CD4-positive, alpha-beta memory T cell (primary cell): ENCODE data around the gene CAMKV. TPM values are rescaled to one million over a fixed set of nuclear protein-coding genes. Genes with fewer than 3 reads are reported as not detected.

ENCODE experiments used
- CTCF ChIA-PET: fragments of 350-600 bp; sonication (Branson Sonifier 250); formaldehyde crosslinking; loops from one replicate; lab custom pipeline; 2021; ENCODE audit warnings: inconsistent platforms; ENCODE audit not compliant: partially characterized antibody; lab: Charles Lee
- POLR2A ChIA-PET: fragments of 350-600 bp; sonication (Branson Sonifier 250); formaldehyde crosslinking; loops from one replicate; lab custom pipeline; 2021; ENCODE audit not compliant: partially characterized antibody; lab: Charles Lee
- DNase-seq, 5 donors: peaks; one replicate each; pipeline versions ENCODE4 v3.0.0 to v3.0.0-alpha.2; 2020 to 2022; ENCODE audit warnings: mixed read lengths in 1 of 5
- H3K27ac ChIP-seq: one replicate; pipeline ENCODE4 v1.7.0; 2013; ENCODE audit warnings: low read depth, low read length
- H3K27me3 ChIP-seq: 2 replicates; pipeline ENCODE4 v1.7.0; 2013; ENCODE audit warnings: mild to moderate bottlenecking, low read length, moderate library complexity; ENCODE audit not compliant: insufficient read depth
- H3K36me3 ChIP-seq: 2 replicates; pipeline ENCODE4 v1.7.0; 2013; ENCODE audit warnings: mild to moderate bottlenecking, low read length, moderate library complexity; ENCODE audit not compliant: insufficient read depth
- H3K4me1 ChIP-seq: 2 replicates; pipeline ENCODE4 v1.7.0; 2013; ENCODE audit warnings: mild to moderate bottlenecking, low read length, moderate library complexity; ENCODE audit not compliant: insufficient read depth
- H3K4me3 ChIP-seq, 2 donors: one replicate each; pipeline ENCODE4 v1.7.0; 2013; ENCODE audit warnings: low read length in 2 of 2, mild to moderate bottlenecking in 1 of 2
- H3K9me3 ChIP-seq, 2 donors: one replicate each; pipeline ENCODE4 v1.7.0; 2013; ENCODE audit warnings: low read length in 2 of 2, control low read depth in 1 of 2; ENCODE audit not compliant: control insufficient read depth in 1 of 2
- H3K27ac Mint-ChIP-seq, 7 donors: one replicate each; pipeline ENCODE4 v1.8.0; 2020 to 2021; ENCODE audit warnings: mixed read lengths in 7 of 7, mild to moderate bottlenecking in 6 of 7, inconsistent platforms in 3 of 7, moderate library complexity in 3 of 7
- H3K27me3 Mint-ChIP-seq, 2 donors: one replicate each; pipeline ENCODE4 v1.8.0; 2020 to 2021; ENCODE audit warnings: mixed read lengths in 2 of 2
- H3K36me3 Mint-ChIP-seq, 2 donors: one replicate each; pipeline ENCODE4 v1.8.0; 2020 to 2021; ENCODE audit warnings: mixed read lengths in 2 of 2, inconsistent platforms in 1 of 2, mild to moderate bottlenecking in 1 of 2
- H3K4me1 Mint-ChIP-seq, 4 donors: one replicate each; pipeline ENCODE4 v1.8.0; 2020 to 2021; ENCODE audit warnings: mixed read lengths in 4 of 4, mild to moderate bottlenecking in 1 of 4
- H3K4me3 Mint-ChIP-seq, 8 donors: one replicate each; pipeline ENCODE4 v1.8.0; 2020 to 2021; ENCODE audit warnings: mixed read lengths in 8 of 8, mild to moderate bottlenecking in 7 of 8, moderate library complexity in 6 of 8, inconsistent platforms in 3 of 8
- H3K9me3 Mint-ChIP-seq, 8 donors: one replicate each; pipeline ENCODE4 v1.8.0; 2020 to 2021; ENCODE audit warnings: mixed read lengths in 8 of 8, mild to moderate bottlenecking in 5 of 8, inconsistent platforms in 3 of 8, moderate library complexity in 1 of 8
- intact Hi-C: fragments of 100-400 bp; cut with micrococcal nuclease; formaldehyde crosslinking; loops from one replicate; pipeline ENCODE4 v1.15.1; 2023
- polyA plus RNA-seq, 2 donors: library from polyadenylated mRNA; unstranded; fragments of 300-500 nt; fragmentation: Illumina TruSeq; gene quantifications; one replicate each; pipeline ENCODE4 v1.2.3, GENCODE V29; 2021
- total RNA-seq, 2 experiments: library from RNA; stranded (reverse); gene quantifications; one replicate each; pipeline ENCODE4 v1.2.3, GENCODE V29; 2021

Gene CAMKV
- total and polyA plus RNA-seq, 4 experiments from 2014 or later = not detected

DNA sequence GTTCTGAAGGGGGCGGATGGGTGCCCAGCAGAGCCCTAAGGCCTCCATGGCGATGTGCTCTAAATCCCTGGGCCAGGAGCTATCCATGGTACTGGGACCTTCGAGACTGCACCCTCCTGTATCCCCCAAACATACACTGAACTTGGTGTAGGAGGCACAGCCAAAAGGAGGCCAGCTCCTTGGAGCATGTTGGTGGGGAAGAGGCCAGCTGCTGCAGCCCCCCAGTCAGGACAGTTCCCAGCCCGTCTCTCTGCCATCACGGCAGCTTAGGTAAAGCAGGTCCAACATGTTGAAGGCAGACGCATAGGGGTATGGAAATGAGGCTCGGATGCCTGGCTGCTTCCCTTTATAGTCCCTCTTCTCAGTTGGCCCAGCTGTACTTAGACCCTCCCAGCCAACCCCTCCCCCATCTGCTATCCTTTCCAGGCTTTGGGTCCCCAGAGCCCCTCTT, 1.8 kb downstream of the CAMKV start:
- Histone ChIP-seq H3K36me3 (no peaks in the 10 kb centered on the region), H3K4me3 (no peak overlapping the region), H3K27ac (no peak overlapping the region), H3K4me1 (peaks cover 17% of the 10 kb centered on the region), H3K9me3 (no peaks in the 10 kb centered on the region), H3K27me3 (peaks cover 23% of the 10 kb centered on the region)
- H3K27me3 Mint-ChIP-seq = peaks cover 17 to 19% of the 10 kb centered on the region in 2 donors
- H3K4me1 Mint-ChIP-seq = peaks cover under 1 to 21% (median 7%) of the 10 kb centered on the region in 4 donors
- no peak for DNase-seq
- POLR2A ChIA-PET = interaction anchor here (0.5 kb wide), 1 partner anchor 29 kb away, joined by 4 read pairs; no protein-coding TSS in a partner anchor
- H3K27ac Mint-ChIP-seq = peak overlapping the region in 1 of 7 donors; percentile 29
- H3K4me3 Mint-ChIP-seq = peak overlapping the region in 6 of 8 donors; percentile 21 to 66 (median 53)
- CTCF ChIA-PET = no interaction called here
- no peaks in the 10 kb centered on the region for H3K36me3 Mint-ChIP-seq
- intact Hi-C loops = loop anchor here (2.0 kb wide), 1 partner anchor 39 kb away; no protein-coding TSS in a partner anchor
- no peaks in the 10 kb centered on the region for H3K9me3 Mint-ChIP-seq

DNA sequence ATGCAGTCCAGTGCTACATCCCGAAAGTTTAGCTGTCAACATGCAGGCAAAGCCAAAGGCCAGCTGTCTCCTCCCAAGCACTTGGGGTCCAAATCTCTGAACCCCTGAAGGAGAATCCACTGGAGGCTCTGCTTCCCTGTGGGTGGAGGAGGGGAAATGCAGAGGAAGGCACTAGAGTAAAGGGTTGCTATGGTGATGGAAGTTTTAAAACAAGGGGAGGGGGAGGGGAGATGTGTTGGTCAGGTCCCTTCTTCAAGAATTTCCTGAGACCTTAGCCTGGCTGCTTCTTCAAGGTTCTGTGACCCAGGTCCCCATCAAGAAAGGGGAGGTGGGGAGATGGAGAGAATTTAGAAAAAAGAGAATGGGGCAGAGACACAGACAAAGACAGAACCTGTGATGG, 2.3 kb downstream of the CAMKV start:
- intact Hi-C loops = no loop called here
- Histone ChIP-seq H3K36me3 (no peaks in the 10 kb centered on the region), H3K4me1 (peaks cover 17% of the 10 kb centered on the region), H3K4me3 (no peak overlapping the region), H3K27me3 (peaks cover 23% of the 10 kb centered on the region), H3K27ac (no peak overlapping the region), H3K9me3 (no peaks in the 10 kb centered on the region)
- peaks cover 17 to 19% of the 10 kb centered on the region in 2 donors for H3K27me3 Mint-ChIP-seq
- ChIA-PET CTCF (no interaction called here), POLR2A (interaction anchor here (0.5 kb wide), 1 partner anchor 28 kb away, joined by 4 read pairs; no protein-coding TSS in a partner anchor)
- H3K36me3 Mint-ChIP-seq = no peaks in the 10 kb centered on the region
- H3K9me3 Mint-ChIP-seq = no peaks in the 10 kb centered on the region
- no peak overlapping the region for H3K27ac Mint-ChIP-seq
- no peak for DNase-seq
- peaks cover 0 to 18% (median 6%) of the 10 kb centered on the region in 4 donors for H3K4me1 Mint-ChIP-seq
- peak overlapping the region in 4 of 8 donors; percentile 4 to 66 (median 48) for H3K4me3 Mint-ChIP-seq

DNA sequence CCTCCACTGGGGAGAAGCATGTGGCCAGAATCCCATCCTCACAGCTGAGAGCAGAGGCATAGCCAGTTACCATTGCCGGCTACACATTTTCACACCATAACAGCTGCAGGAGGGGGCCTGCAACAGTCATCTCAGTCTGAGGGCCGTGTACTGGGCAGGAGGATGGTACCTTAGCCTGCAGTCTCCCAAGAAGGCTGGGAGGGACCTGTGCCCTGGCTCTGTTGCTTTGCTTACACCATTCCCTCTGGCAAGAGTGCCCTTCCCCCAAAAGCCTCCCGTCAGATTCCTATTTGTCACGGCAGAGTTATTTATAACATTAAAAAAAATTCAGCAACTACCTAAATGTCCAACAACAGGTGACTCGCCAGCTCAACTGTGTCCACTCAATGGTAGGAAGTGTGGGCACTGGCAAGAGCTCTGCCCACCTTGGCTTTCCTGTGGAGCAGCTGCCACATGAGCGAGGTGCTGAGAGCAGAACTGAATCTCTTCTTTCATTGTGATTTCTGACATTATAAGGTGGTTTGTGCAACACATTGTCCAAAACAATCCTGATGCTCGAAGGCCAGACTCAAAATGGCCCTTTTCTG, 4.4 kb downstream of the CAMKV start:
- no peaks in the 10 kb centered on the region for H3K9me3 ChIP-seq
- Mint-ChIP-seq H3K4me3 (no peak overlapping the region), H3K36me3 (no peaks in the 10 kb centered on the region), H3K9me3 (no peaks in the 10 kb centered on the region), H3K27ac (no peak overlapping the region), H3K4me1 (peaks cover 0 to 7% (median 0%) of the 10 kb centered on the region in 4 donors), H3K27me3 (peaks cover 15 to 19% of the 10 kb centered on the region in 2 donors)
- no peak overlapping the region for H3K27ac ChIP-seq
- ChIA-PET CTCF (no interaction called here), POLR2A (no interaction called here)
- H3K36me3 ChIP-seq = no peaks in the 10 kb centered on the region
- H3K27me3 ChIP-seq = peaks cover 23% of the 10 kb centered on the region
- DNase-seq = no peak
- H3K4me1 ChIP-seq = peaks cover 17% of the 10 kb centered on the region
- no peak overlapping the region for H3K4me3 ChIP-seq
- intact Hi-C loops = no loop called here

DNA sequence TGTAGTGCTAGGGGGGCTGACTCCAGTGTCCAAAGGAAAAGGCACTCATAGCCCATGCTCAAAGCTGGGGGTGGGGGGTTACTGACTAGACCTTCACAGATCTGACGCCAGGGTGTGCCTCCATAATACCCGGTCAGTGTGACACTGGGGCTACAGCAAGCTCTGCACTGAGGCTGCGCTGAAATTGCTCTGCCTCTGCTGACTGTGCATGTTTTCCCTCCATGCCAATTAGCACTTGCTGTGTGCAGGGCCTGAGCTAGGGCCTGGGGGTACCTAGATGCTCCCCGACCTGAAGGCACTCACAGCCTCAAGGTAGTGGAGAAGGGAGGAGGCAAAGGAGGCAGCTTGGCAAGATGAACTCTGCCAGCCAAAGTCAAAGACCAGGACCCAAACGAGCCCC, 5.2 kb downstream of the CAMKV start:
- CTCF ChIA-PET = no interaction called here
- Mint-ChIP-seq H3K9me3 (no peaks in the 10 kb centered on the region), H3K27ac (no peak overlapping the region), H3K27me3 (peaks cover 15 to 19% of the 10 kb centered on the region in 2 donors), H3K4me1 (peaks cover 0 to 7% (median 0%) of the 10 kb centered on the region in 4 donors), H3K4me3 (no peak overlapping the region), H3K36me3 (no peaks in the 10 kb centered on the region)
- no peak overlapping the region for H3K27ac ChIP-seq
- H3K4me3 ChIP-seq = no peak overlapping the region
- no peak for DNase-seq
- peaks cover 11% of the 10 kb centered on the region for H3K4me1 ChIP-seq
- H3K27me3 ChIP-seq = peaks cover 23% of the 10 kb centered on the region
- H3K36me3 ChIP-seq = no peaks in the 10 kb centered on the region
- intact Hi-C loops = no loop called here
- H3K9me3 ChIP-seq = no peaks in the 10 kb centered on the region
- POLR2A ChIA-PET = no interaction called here

DNA sequence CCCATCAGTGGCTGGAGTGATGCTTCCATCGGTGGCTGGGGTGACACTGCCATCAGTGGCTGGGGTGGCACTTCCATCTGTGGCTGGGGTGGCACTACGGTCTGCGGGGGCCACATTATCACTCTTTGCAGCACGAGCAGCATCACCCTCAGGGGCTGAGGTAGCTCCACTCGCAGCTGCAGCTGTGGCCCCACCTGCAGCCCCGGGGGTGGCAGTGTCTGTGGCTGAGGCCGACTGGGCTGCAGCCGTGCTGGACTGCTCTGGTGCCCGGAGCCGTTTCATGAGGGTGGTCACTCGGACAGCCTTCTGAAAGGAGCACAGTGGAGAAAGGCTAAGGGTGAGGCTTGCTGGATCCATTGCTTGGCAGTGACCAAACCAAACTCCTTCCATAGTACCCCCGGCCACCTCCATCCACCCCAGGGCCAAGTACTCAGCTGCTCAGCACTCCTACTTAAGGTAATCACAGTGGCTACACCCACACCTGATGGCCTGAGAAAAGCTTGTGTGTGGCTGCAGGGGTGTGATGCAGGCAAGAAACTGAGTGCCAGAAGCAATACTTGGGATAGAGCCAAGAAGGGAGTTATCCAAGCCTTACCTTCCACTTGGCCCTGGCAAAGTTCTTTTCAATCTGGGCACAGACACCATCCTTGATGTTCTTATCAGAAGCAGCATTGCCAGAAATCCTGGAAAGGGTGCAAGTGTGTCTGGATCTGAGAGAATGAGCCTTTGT, 10.0 kb downstream of the CAMKV start:
- Histone ChIP-seq H3K4me3 (no peak overlapping the region), H3K36me3 (no peaks in the 10 kb centered on the region), H3K27ac (no peak overlapping the region), H3K9me3 (no peaks in the 10 kb centered on the region), H3K27me3 (peaks cover under 1% of the 10 kb centered on the region), H3K4me1 (peaks cover 13% of the 10 kb centered on the region)
- Mint-ChIP-seq H3K27me3 (peaks cover 0 to 2% of the 10 kb centered on the region in 2 donors), H3K4me3 (peak overlapping the region in 1 of 8 donors; percentile 10), H3K36me3 (no peaks in the 10 kb centered on the region), H3K9me3 (no peaks in the 10 kb centered on the region), H3K4me1 (peaks cover 3 to 11% (median 7%) of the 10 kb centered on the region in 4 donors), H3K27ac (no peak overlapping the region)
- ChIA-PET POLR2A (no interaction called here), CTCF (no interaction called here)
- DNase-seq = no peak
- intact Hi-C loops = loop anchor here (5.0 kb wide), 1 partner anchor 72 kb away; the partner anchor contains the start of gene IP6K1

DNA sequence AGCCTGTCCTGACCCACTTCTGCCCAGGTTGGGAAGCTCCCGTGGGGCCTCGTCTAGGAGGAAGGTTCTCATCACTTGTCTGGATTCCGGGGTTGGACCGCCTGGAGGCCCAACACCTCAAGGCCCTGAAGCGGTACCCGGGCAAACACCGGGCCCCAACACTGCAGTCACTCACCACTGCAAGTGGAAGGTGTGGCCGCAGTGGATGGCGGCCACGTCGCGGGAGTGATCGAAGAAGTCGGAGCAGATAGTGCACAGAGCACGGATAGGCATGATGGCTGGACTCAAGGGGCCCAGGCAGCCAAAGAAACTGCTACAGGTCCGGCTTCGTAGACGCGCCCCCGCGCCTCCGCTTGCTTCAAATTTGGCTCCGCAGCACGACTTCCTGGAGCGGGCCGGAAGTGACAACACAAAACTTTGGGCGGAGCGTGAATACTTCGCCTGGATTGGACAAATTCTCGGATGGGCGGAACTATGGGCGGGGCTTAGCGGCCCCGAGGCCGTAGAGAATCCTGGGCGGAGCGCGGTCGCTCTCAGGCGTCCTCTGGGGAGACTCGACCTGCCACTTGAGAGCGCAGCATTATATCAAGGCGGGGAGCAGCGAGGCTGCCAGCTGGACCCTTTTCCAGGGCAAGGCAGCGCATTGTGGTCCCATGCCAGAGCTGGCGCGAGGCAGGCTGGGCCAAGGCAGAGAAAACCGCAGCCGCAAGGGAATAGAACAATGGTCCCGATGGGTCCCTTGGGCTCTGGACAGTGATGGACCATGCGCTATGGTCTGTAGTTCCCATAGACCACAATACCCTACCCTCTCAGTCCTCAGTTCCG, 13.3 kb downstream of the CAMKV start, which contains the start of gene TRAIP:
Gene TRAIP, minus strand, starts transcription at position 384 of the 825 bp plus-strand sequence. Its CDS starts 111 bp downstream, at position 273.
- Histone ChIP-seq H3K4me3 (peak within 1 kb of the TSS; percentile 39 to 56), H3K4me1 (peaks cover 13% of the 10 kb centered on the region), H3K27ac (peak within 1 kb of the TSS; percentile 56), H3K36me3 (no peaks in the 10 kb centered on the region), H3K27me3 (no peaks in the 10 kb centered on the region), H3K9me3 (no peaks in the 10 kb centered on the region)
- Mint-ChIP-seq H3K4me1 (peaks cover 3 to 11% (median 7%) of the 10 kb centered on the region in 4 donors), H3K27me3 (no peaks in the 10 kb centered on the region), H3K36me3 (no peaks in the 10 kb centered on the region), H3K9me3 (no peaks in the 10 kb centered on the region), H3K27ac (peak within 1 kb of the TSS; percentile 81 to 95 (median 93)), H3K4me3 (peak within 1 kb of the TSS; percentile 84 to 92 (median 88))
- intact Hi-C loops = loop anchor here (1.0 to 5.0 kb wide), 2 partner anchors 69 to 73 kb away; partner anchors contain the start of genes IP6K1 and MON1A
- CTCF ChIA-PET = interaction anchor here (0.7 to 3.9 kb wide), 5 partner anchors 17 to 71 kb away, joined by 3 to 19 read pairs (median 4); no protein-coding TSS in a partner anchor
- peak; percentile 92 to 95 (median 93) for DNase-seq
- POLR2A ChIA-PET = interaction anchor here (1.1 to 1.3 kb wide), 4 partner anchors 40 to 138 kb away, joined by 3 to 5 read pairs (median 4); partner anchors contain the start of genes RBM6 and UBA7
